Measurements from ENCODE around the gene ENPP4. TPM values are rescaled to one million over a fixed set of nuclear protein-coding genes. Genes with fewer than 3 reads are reported as not detected.

ENPP4 gene
- total and polyA plus RNA-seq, 2 of the 4 experiments (the other 2 are of a cell fraction) = under 0.01 to 0.03 TPM

DNA sequence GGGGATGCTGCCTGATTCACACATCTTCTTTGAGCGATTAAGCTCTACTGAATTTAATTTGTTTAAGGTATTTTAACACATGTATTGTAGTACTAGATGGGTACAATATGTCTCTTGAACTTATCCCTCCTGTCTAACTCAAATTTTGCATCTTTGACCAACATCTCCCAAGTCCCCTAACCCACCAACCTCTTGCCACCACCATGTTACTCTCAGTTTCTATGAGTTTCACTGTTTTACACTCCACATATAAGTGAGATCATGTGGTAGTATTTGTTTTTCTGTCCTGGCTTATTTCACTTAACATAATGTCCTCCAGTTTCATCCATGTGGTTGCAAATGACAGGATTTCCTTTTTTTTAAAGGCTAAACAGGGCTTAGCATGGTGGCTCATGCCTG is 38.7 kb upstream of the ENPP4 start:
- dilution Hi-C loops (cut with HindIII; ENCODE audit: low sequenced_read_pairs, unreplicated experiment) = no loop called here
- Histone ChIP-seq H3K4ac (ENCODE audit: low read depth, low read length) (no peak overlapping the region), H3K4me2 (ENCODE audit: low read depth, low read length) (no peak overlapping the region), H2AK9ac (replicated peaks; ENCODE audit: low read depth, low read length, poor library complexity) (no peak overlapping the region), H3K9ac (ENCODE audit: low read depth, low read length) (no peak overlapping the region), H3K14ac (replicated peaks; ENCODE audit: low read depth, low read length) (no peak overlapping the region), H3K9me1 (ENCODE audit: insufficient read depth, low read length) (no peaks in the 10 kb centered on the region), H3K4me3 (ENCODE audit: insufficient read depth, low read depth, low read length) (no peak overlapping the region), H3K56ac (ENCODE audit: extremely low read depth, insufficient read depth, low read length) (no peak overlapping the region), H3K9me3 (ENCODE audit: control insufficient read depth, insufficient read depth, low read length) (no peaks in the 10 kb centered on the region), H3K4me1 (ENCODE audit: control insufficient read depth, insufficient read depth, low read length) (no peaks in the 10 kb centered on the region), H3K27me3 (ENCODE audit: control insufficient read depth, insufficient read depth, low read length) (no peaks in the 10 kb centered on the region), H3K79me1 (ENCODE audit: low read depth in 1 of 2, low read length in 2 of 2) (no peaks in the 10 kb centered on the region), H4K8ac (ENCODE audit: low read depth in 2 of 2, low read length in 2 of 2) (no peak overlapping the region), H3K18ac (ENCODE audit: low read depth, low read length) (no peak overlapping the region), H2BK120ac (ENCODE audit: low read depth, low read length) (no peak overlapping the region), H3K36me3 (ENCODE audit: control insufficient read depth, insufficient read depth, low read length) (no peaks in the 10 kb centered on the region), H4K91ac (ENCODE audit: insufficient read depth, low read depth, low read length) (no peak overlapping the region), H3K23ac (ENCODE audit: low read depth, low read length) (no peak overlapping the region), H4K5ac (ENCODE audit: low read depth, low read length) (no peak overlapping the region), H2BK15ac (ENCODE audit: low read depth, low read length) (no peak overlapping the region), H2AK5ac (ENCODE audit: low read depth, low read length) (no peak overlapping the region), H3K27ac (ENCODE audit: insufficient read depth, low read length) (no peak overlapping the region), H2AFZ (replicated peaks; ENCODE audit: low read length, poor library complexity) (no peak overlapping the region), H4K20me1 (ENCODE audit: insufficient read depth, low read length) (no peaks in the 10 kb centered on the region), H2BK5ac (ENCODE audit: low read depth, low read length, poor library complexity, severe bottlenecking) (no peak overlapping the region), H2BK20ac (ENCODE audit: low read depth, low read length) (no peak overlapping the region)
- BruUV-seq (replicated peaks) = no TSS peak
- in situ Hi-C loops (cut with MboI; ENCODE audit: low sequenced_read_pairs) = loop anchor here (10.0 kb wide), 1 partner anchor 314 kb away; no protein-coding TSS in a partner anchor
- POLR2A ChIA-PET (ENCODE audit: unreplicated experiment) = no interaction called here
- CTCF ChIA-PET = interaction anchor here (1.1 to 2.1 kb wide), 2 partner anchors 11 to 319 kb away, joined by 10 to 12 read pairs; no protein-coding TSS in a partner anchor
- TF ChIP-seq, protein P1, sequence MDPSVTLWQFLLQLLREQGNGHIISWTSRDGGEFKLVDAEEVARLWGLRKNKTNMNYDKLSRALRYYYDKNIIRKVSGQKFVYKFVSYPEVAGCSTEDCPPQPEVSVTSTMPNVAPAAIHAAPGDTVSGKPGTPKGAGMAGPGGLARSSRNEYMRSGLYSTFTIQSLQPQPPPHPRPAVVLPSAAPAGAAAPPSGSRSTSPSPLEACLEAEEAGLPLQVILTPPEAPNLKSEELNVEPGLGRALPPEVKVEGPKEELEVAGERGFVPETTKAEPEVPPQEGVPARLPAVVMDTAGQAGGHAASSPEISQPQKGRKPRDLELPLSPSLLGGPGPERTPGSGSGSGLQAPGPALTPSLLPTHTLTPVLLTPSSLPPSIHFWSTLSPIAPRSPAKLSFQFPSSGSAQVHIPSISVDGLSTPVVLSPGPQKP (IDR thresholded peaks at IDR 0.05; ENCODE audit: borderline replicate concordance, low read depth, low read length) = no peak
- TF ChIP-seq, protein P2, sequence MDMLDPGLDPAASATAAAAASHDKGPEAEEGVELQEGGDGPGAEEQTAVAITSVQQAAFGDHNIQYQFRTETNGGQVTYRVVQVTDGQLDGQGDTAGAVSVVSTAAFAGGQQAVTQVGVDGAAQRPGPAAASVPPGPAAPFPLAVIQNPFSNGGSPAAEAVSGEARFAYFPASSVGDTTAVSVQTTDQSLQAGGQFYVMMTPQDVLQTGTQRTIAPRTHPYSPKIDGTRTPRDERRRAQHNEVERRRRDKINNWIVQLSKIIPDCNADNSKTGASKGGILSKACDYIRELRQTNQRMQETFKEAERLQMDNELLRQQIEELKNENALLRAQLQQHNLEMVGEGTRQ (IDR thresholded peaks at IDR 0.05; ENCODE audit: low read depth, low read length) = no peak
- TF ChIP-seq POLR2A (IDR thresholded peaks at IDR 0.05; ENCODE audit: low read depth, low read length) (no peak), FOS (IDR thresholded peaks at IDR 0.05; ENCODE audit: low read depth, low read length) (no peak), MAZ (IDR thresholded peaks at IDR 0.05; ENCODE audit: borderline replicate concordance, low read depth, low read length) (no peak), MXI1 (IDR thresholded peaks at IDR 0.05; ENCODE audit: borderline replicate concordance, low read depth, low read length) (no peak), RCOR1 (IDR thresholded peaks at IDR 0.05; ENCODE audit: insufficient replicate concordance, low read length) (no peak), MAFK (IDR thresholded peaks at IDR 0.05; ENCODE audit: low read depth, low read length) (no peak), CHD1 (IDR thresholded peaks at IDR 0.05; ENCODE audit: low read depth, low read length) (no peak), NFE2L2 (IDR thresholded peaks at IDR 0.05; ENCODE audit: low read depth, low read length) (no peak), BHLHE40 (IDR thresholded peaks at IDR 0.05; ENCODE audit: low read depth, low read length) (no peak), CEBPB (IDR thresholded peaks at IDR 0.05; ENCODE audit: low read depth, low read length) (no peak)
- TF ChIP-seq, protein P3, sequence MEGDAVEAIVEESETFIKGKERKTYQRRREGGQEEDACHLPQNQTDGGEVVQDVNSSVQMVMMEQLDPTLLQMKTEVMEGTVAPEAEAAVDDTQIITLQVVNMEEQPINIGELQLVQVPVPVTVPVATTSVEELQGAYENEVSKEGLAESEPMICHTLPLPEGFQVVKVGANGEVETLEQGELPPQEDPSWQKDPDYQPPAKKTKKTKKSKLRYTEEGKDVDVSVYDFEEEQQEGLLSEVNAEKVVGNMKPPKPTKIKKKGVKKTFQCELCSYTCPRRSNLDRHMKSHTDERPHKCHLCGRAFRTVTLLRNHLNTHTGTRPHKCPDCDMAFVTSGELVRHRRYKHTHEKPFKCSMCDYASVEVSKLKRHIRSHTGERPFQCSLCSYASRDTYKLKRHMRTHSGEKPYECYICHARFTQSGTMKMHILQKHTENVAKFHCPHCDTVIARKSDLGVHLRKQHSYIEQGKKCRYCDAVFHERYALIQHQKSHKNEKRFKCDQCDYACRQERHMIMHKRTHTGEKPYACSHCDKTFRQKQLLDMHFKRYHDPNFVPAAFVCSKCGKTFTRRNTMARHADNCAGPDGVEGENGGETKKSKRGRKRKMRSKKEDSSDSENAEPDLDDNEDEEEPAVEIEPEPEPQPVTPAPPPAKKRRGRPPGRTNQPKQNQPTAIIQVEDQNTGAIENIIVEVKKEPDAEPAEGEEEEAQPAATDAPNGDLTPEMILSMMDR (conservative IDR thresholded peaks at IDR 0.05; ENCODE audit: low read depth, low read length) = no peak
- WGBS, 2 experiments (ENCODE audit: extremely low coverage in 2 of 2, insufficient read length in 1 of 2) = no CpG with 5 or more reads among the region's 1 CpG
- intact Hi-C loops (cut with micrococcal nuclease) = loop anchor here (2.0 kb wide), 2 partner anchors 538 to 690 kb away; no protein-coding TSS in a partner anchor
- DNase-seq = no peak
- ATAC-seq (ENCODE audit: low read depth) = no peak

Measured in IMR-90 (cell line).